BLaER1 treated with 17β-estradiol and CSF1 and Interleukin-3, amounts not matched to agents 10 nM and 100 nM (cell line): ENCODE results near the gene ITGAX.

Experiments
- H3K27ac ChIP-seq, 11 experiments: shearing (Covaris generic); formaldehyde crosslinking; 2 replicates each; pipeline ENCODE4 v1.8.1; 2022
- H3K27me3 ChIP-seq, 11 experiments: shearing (Covaris generic); formaldehyde crosslinking; 2 replicates each; pipeline ENCODE4 v1.8.1; 2022
- H3K36me3 ChIP-seq, 11 experiments: shearing (Covaris generic); formaldehyde crosslinking; 2 replicates each; pipeline ENCODE4 v1.8.1; 2022
- H3K4me1 ChIP-seq, 10 experiments: shearing (Covaris generic); formaldehyde crosslinking; 2 replicates each; pipeline ENCODE4 v1.8.1; 2022
- H3K4me2 ChIP-seq, 11 experiments: shearing (Covaris generic); formaldehyde crosslinking; 2 replicates each; pipeline ENCODE4 v1.8.1; 2022
- H3K4me3 ChIP-seq, 10 experiments: shearing (Covaris generic); formaldehyde crosslinking; 2 replicates each; pipeline ENCODE4 v1.8.1; 2022
- H3K9ac ChIP-seq, 11 experiments: shearing (Covaris generic); formaldehyde crosslinking; 2 replicates each; pipeline ENCODE4 v1.8.1; 2022
- H3K9me3 ChIP-seq, 11 experiments: shearing (Covaris generic); formaldehyde crosslinking; replicated peaks in 1 of 11; 2 replicates each; pipeline ENCODE4 v1.8.1; 2022
- H4K20me1 ChIP-seq, 11 experiments: shearing (Covaris generic); formaldehyde crosslinking; 2 replicates each; pipeline ENCODE4 v1.8.1; 2022
- Cebpa-rat ChIP-seq, 11 experiments: shearing (Covaris generic); IDR thresholded peaks; 2 replicates each; pipeline ENCODE4 v1.8.1; 2022

ITGAX gene

DNA sequence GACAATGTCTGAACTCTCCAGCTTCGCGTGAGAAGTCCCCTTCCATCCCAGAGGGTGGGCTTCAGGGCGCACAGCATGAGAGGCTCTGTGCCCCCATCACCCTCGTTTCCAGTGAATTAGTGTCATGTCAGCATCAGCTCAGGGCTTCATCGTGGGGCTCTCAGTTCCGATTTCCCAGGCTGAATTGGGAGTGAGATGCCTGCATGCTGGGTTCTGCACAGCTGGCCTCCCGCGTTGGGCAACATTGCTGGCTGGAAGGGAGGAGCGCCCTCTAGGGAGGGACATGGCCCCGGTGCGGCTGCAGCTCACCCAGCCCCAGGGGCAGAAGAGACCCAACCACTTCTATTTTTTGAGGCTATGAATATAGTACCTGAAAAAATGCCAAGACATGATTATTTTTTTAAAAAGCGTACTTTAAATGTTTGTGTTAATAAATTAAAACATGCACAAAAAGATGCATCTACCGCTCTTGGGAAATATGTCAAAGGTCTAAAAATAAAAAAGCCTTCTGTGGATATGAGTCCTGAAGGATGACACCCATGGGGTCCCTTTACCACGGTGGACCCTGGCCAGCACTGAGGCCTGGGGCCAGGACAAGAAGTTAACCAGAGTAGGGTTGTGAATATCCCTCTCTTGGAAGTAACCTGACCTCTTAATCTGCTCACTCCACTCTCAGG is 27.6 kb downstream of the ITGAX start:
- Histone ChIP-seq H3K36me3 (peaks cover 0 to 58% (median 0%) of the 10 kb centered on the region in 11 experiments; a peak in 6 of 22 replicates), H3K27ac (peak overlapping the region in 1 of 11 experiments; percentile 34; a peak in 2 of 22 replicates), H3K4me1 (peaks cover 0 to 18% (median 7%) of the 10 kb centered on the region in 10 experiments; a peak in 12 of 20 replicates), H3K27me3 (no peaks in the 10 kb centered on the region), H4K20me1 (peaks cover 0 to 32% (median 0%) of the 10 kb centered on the region in 11 experiments; a peak in 5 of 22 replicates), H3K4me3 (no peak overlapping the region), H3K9me3 (no peaks in the 10 kb centered on the region), H3K4me2 (peak overlapping the region in 4 of 11 experiments; percentile 9 to 58 (median 20); a peak in 3 of 22 replicates), H3K9ac (no peak overlapping the region)
- peak in 5 of 11 experiments; percentile 10 to 49 (median 37); a peak in 2 of 22 replicates for TF ChIP-seq Cebpa-rat (IDR thresholded peaks at IDR 0.05)

DNA sequence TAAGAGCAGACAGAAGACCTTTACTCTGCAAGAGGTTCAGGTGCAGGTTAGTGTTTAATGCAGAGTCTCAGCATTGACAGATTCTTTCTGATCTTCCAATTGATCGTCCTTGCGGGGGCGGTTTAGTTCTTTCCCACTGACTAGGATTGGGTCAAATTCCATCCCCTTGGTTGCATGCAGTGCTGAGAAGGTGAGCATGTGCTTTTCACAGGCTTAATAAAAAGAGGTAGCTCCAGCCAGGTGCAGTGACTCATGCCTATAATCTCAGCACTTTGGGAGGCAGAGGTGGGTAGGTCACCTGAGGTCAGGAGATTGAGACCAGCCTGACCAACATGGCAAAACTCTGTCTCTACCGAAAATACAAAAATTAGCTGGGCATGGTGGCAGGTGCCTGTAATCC is 30.7 kb downstream of the ITGAX start:
- no peak overlapping the region for H3K9ac ChIP-seq
- H3K27ac ChIP-seq, result no peak overlapping the region
- H3K4me3 ChIP-seq, result no peak overlapping the region
- H3K36me3 ChIP-seq, result peaks cover 0 to 28% (median 0%) of the 10 kb centered on the region in 11 experiments; a peak in 6 of 22 replicates
- no peaks in the 10 kb centered on the region for H3K9me3 ChIP-seq
- no peaks in the 10 kb centered on the region for H3K27me3 ChIP-seq
- TF ChIP-seq Cebpa-rat (IDR thresholded peaks at IDR 0.05), result no peak
- H3K4me1 ChIP-seq, result peaks cover 0 to 27% (median 10%) of the 10 kb centered on the region in 10 experiments; a peak in 14 of 20 replicates
- H3K4me2 ChIP-seq, result 0 out of 22 replicates have a peak overlapping the region, but pooled peaks of 1 of the 11 experiments have one; percentile 7
- H4K20me1 ChIP-seq, result peaks cover 0 to 16% (median 0%) of the 10 kb centered on the region in 11 experiments; a peak in 2 of 22 replicates

DNA sequence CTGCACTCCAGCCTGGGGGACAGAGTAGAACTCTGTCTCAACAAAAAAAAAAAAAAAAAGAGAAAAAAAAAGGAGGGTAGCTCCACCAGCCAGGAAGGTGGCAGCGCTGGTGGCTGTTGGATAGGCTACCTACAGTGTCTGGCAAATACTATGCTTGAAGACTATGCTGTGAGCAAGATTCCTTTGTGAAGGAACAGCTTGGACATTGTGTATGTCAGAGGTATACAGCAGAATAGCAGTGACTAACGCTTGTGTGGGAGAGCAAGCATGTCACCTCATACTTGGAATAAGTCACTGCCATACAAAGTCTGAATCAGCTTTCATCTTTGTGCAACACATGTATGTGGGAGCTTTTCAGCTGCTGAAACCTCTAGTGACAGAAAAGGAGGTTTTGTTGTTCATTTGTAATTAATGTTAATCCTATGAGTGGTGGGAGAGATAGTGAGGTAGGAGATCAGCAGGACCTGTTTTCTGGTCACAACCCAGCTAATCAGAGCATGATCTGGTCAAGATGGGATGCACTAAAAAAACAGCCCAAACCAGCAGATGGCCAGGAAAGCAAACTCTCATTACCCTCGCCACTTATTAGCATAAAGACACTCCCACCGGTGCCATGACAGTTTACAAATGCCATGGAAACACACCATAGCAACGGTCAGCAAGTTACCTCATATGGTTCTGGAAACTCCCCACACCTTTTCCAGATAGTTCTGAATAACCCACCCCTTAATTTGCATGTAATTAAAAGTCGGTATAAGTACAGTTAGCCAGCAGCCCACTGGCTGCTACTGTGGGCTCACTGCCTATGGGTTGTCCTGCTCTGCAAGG is 31.4 kb downstream of the ITGAX start:
- Histone ChIP-seq H3K4me3 (no peak overlapping the region), H3K9me3 (no peaks in the 10 kb centered on the region), H3K4me1 (peaks cover 0 to 34% (median 12%) of the 10 kb centered on the region in 10 experiments; a peak in 14 of 20 replicates), H4K20me1 (peaks cover 0 to 16% (median 0%) of the 10 kb centered on the region in 11 experiments; a peak in 2 of 22 replicates), H3K4me2 (no peak overlapping the region), H3K27ac (no peak overlapping the region), H3K27me3 (no peaks in the 10 kb centered on the region), H3K9ac (no peak overlapping the region), H3K36me3 (peaks cover 0 to 21% (median 0%) of the 10 kb centered on the region in 11 experiments; a peak in 6 of 22 replicates)
- TF ChIP-seq Cebpa-rat (IDR thresholded peaks at IDR 0.05), result no peak

GRCh38 chr16:31388535-31388934 is 33.6 kb downstream of the ITGAX start:
- Histone ChIP-seq H3K9me3 (no peaks in the 10 kb centered on the region), H3K9ac (no peak overlapping the region)
- no peak for TF ChIP-seq Cebpa-rat (IDR thresholded peaks at IDR 0.05)

DNA sequence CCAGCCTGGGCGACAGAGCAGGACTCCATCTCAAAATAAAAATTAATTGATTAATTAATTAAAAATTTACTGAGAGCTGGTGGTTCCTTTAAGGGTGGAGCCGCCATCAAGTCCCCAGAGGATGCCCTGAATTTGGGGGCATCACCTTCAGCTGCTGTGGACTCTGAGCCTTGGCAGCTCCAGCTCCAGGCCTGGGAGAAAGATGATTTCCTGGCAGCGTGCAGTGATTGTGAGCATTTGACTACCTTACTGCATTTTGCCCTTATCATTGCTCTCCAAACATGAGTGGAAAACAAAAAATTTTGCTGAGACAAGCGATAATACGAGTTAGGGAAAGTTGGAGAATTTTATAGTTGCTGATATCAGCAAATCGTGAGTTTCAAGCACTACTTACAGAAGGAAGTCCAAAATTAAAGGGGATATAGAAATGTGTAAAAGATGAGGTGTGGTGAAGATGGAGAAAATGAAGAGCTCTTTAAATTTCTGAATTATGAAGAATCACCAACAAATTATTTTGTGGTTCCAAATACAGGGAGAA is 35.6 kb downstream of the ITGAX start:
- Histone ChIP-seq H3K36me3 (no peaks in the 10 kb centered on the region), H3K9ac (no peak overlapping the region), H3K27me3 (no peaks in the 10 kb centered on the region), H3K27ac (no peak overlapping the region; a peak in 1 of 22 replicates), H3K4me2 (peak overlapping the region in 3 of 11 experiments; percentile 53 to 80 (median 68); a peak in 6 of 22 replicates), H4K20me1 (no peaks in the 10 kb centered on the region), H3K4me3 (no peak overlapping the region), H3K9me3 (no peaks in the 10 kb centered on the region), H3K4me1 (peaks cover 19 to 55% (median 28%) of the 10 kb centered on the region in 10 experiments)
- no peak for TF ChIP-seq Cebpa-rat (IDR thresholded peaks at IDR 0.05)

More at GRCh38 chr16:31388535-31388934, 33.6 kb downstream of the ITGAX start:
- Histone ChIP-seq H3K4me3 (no peak overlapping the region), H3K36me3 (peaks cover 0 to 2% (median 0%) of the 10 kb centered on the region in 11 experiments; a peak in 3 of 22 replicates), H3K27me3 (no peaks in the 10 kb centered on the region), H3K27ac (no peak overlapping the region), H3K4me1 (peaks cover 11 to 36% (median 14%) of the 10 kb centered on the region in 10 experiments), H3K4me2 (no peak overlapping the region), H4K20me1 (no peaks in the 10 kb centered on the region)

DNA sequence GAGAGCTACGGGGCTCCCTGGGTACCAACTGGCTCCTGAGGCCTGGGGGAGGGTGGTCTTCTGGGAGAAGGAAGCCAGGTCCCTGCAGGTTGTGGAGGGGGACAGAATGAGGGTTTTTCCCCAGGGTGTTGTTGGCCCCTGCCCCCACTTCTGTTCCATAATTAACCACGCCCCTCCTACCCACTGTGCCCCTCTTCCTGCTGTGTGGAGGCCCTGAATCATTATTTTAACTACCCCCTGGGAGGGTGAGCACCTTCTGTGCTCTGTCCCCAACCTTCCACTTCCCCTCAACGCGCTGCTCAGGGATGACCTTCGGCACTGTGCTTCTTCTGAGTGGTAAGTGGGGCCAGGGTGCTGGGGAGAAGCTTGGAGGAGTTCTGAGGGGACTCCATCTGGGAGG is 38.1 kb downstream of the ITGAX start, which contains the start of gene ITGAD:
TSS of gene ITGAD (plus strand) at position 280 of the 400 bp plus-strand sequence. CDS start at position 306, 26 bp downstream.
- peak within 1 kb of the TSS; percentile 54 to 81 (median 70) for H3K4me2 ChIP-seq

DNA sequence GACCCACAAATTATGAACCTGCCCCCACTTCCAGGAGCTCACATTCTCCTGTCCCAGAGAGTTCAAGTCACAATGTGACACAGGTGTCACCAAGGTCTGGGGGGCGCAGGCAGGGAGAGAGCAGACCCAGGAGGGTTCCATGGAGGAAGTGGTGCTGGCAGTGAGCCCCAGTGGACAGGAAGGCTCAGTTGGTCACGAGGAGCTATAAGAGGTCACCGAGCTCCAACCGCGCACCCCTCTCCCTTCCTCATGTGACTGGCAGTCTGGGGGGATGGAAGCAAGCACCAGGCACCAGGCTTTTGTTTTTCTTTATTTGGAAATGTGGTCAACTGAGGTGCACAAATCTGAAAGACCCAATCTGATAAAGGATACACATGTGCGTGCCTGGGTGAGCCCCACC is 40.7 kb downstream of the ITGAX start:
- H3K9me3 ChIP-seq, result peaks cover 10 to 26% (median 17%) of the 10 kb centered on the region in 11 experiments
- peak overlapping the region in 2 of 11 experiments; percentile 2 to 29; a peak in 2 of 22 replicates for H3K9ac ChIP-seq
- peak overlapping the region in 4 of 11 experiments; percentile 10 to 41 (median 35); a peak in 4 of 22 replicates for H3K27ac ChIP-seq
- H3K4me3 ChIP-seq, result no peak overlapping the region
- H4K20me1 ChIP-seq, result no peaks in the 10 kb centered on the region
- H3K4me1 ChIP-seq, result peaks cover 57 to 87% (median 70%) of the 10 kb centered on the region in 10 experiments
- H3K4me2 ChIP-seq, result peak overlapping the region; percentile 60 to 77 (median 71)
- H3K36me3 ChIP-seq, result peaks cover 0 to 6% (median 0%) of the 10 kb centered on the region in 11 experiments; a peak in 1 of 22 replicates
- no peaks in the 10 kb centered on the region for H3K27me3 ChIP-seq
- TF ChIP-seq Cebpa-rat (IDR thresholded peaks at IDR 0.05), result no peak

More for the DNA sequence above, 38.1 kb downstream of the ITGAX start, which contains the start of gene ITGAD:
- peak within 1 kb of the TSS in 4 of 11 experiments; percentile 2 to 30 (median 20); a peak in 4 of 22 replicates for H3K27ac ChIP-seq
- H3K36me3 ChIP-seq, result no peaks in the 10 kb centered on the region
- no peaks in the 10 kb centered on the region for H3K27me3 ChIP-seq
- TF ChIP-seq Cebpa-rat (IDR thresholded peaks at IDR 0.05), result no peak
- peak within 1 kb of the TSS in 3 of 11 experiments; percentile 21 to 37 (median 27); a peak in 3 of 22 replicates for H3K9ac ChIP-seq
- peaks cover 0 to 4% (median 0%) of the 10 kb centered on the region in 11 experiments; a peak in 3 of 22 replicates for H3K9me3 ChIP-seq
- H4K20me1 ChIP-seq, result no peaks in the 10 kb centered on the region
- H3K4me3 ChIP-seq, result no peak within 1 kb of the TSS
- peaks cover 34 to 71% (median 44%) of the 10 kb centered on the region in 10 experiments for H3K4me1 ChIP-seq

DNA sequence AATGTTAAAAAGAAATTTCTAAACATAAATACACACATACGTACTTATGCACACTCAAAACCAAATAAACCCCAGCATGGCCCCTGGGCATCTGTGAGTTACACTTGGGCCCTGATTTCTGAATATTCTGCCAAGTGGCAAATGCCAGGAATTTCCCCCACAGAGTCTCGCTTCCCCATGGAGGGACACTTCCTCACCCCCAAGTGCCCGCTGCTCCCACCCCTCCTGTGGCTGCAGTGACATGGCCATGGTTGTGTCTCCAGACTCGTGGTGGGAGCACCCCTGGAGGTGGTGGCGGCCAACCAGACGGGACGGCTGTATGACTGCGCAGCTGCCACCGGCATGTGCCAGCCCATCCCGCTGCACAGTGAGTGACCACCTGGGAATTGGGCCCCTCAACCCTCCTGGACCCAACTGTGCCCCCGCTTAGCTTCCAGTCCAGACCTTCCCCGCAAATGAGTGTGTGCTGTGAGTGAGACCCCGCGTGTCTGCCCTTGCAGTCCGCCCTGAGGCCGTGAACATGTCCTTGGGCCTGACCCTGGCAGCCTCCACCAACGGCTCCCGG is 42.2 kb downstream of the ITGAX start:
- peaks cover 10 to 26% (median 17%) of the 10 kb centered on the region in 11 experiments for H3K9me3 ChIP-seq
- no peak overlapping the region for H3K27ac ChIP-seq
- no peak overlapping the region for H3K4me3 ChIP-seq
- H3K9ac ChIP-seq, result no peak overlapping the region
- TF ChIP-seq Cebpa-rat (IDR thresholded peaks at IDR 0.05), result no peak
- no peaks in the 10 kb centered on the region for H4K20me1 ChIP-seq
- peak overlapping the region in 5 of 11 experiments; percentile 32 to 77 (median 71); a peak in 9 of 22 replicates for H3K4me2 ChIP-seq
- H3K27me3 ChIP-seq, result no peaks in the 10 kb centered on the region
- peaks cover 0 to 6% (median 0%) of the 10 kb centered on the region in 11 experiments; a peak in 1 of 22 replicates for H3K36me3 ChIP-seq
- H3K4me1 ChIP-seq, result peaks cover 67 to 91% (median 81%) of the 10 kb centered on the region in 10 experiments
